Endothelial cell of umbilical vein (primary cell): ENCODE measurements around the gene MAML2.
A peak's percentile ranks its signal among the peaks of the same experiment; 100 is the strongest.

ENCODE experiments used
- EZH2 ChIP-seq: IDR thresholded peaks from 2 replicates; pipeline ENCODE4 v1.6.1; 2012; ENCODE audit warnings: borderline replicate concordance, low read depth, mild to moderate bottlenecking, moderate library complexity, low read length, inconsistent platforms; ENCODE audit not compliant: severe bottlenecking
- JUN ChIP-seq: IDR thresholded peaks from 2 replicates; pipeline ENCODE4 v1.6.1; 2011; ENCODE audit warnings: borderline replicate concordance, low read depth; ENCODE audit not compliant: insufficient read length, insufficient read depth
- MYC ChIP-seq: IDR thresholded peaks from one replicate; pipeline ENCODE4 v1.6.1; 2011; ENCODE audit warnings: mild to moderate bottlenecking, low read depth, low read length
- POLR2A ChIP-seq: IDR thresholded peaks from 2 replicates; pipeline ENCODE4 v1.6.1; 2012; ENCODE audit warnings: low read depth, mild to moderate bottlenecking, control low read depth, low read length
- TF ChIP-seq, protein P1 (sequence below), 2 donors: IDR thresholded peaks; 1 replicate in 1 of 2; 2 replicates in 1 of 2; pipeline ENCODE4 v1.5.1; 2011; ENCODE audit warnings: low read length in 2 of 2, mild to moderate bottlenecking in 2 of 2, moderate library complexity in 2 of 2, control low read depth in 1 of 2, inconsistent platforms in 1 of 2, low read depth in 1 of 2; ENCODE audit not compliant: insufficient read depth in 1 of 2; ENCODE audit errors: extremely low read depth in 1 of 2
- TF ChIP-seq, protein P2 (sequence below): IDR thresholded peaks from 2 replicates; pipeline ENCODE4 v1.6.1; 2011; ENCODE audit not compliant: insufficient read depth, insufficient read length

DNA sequence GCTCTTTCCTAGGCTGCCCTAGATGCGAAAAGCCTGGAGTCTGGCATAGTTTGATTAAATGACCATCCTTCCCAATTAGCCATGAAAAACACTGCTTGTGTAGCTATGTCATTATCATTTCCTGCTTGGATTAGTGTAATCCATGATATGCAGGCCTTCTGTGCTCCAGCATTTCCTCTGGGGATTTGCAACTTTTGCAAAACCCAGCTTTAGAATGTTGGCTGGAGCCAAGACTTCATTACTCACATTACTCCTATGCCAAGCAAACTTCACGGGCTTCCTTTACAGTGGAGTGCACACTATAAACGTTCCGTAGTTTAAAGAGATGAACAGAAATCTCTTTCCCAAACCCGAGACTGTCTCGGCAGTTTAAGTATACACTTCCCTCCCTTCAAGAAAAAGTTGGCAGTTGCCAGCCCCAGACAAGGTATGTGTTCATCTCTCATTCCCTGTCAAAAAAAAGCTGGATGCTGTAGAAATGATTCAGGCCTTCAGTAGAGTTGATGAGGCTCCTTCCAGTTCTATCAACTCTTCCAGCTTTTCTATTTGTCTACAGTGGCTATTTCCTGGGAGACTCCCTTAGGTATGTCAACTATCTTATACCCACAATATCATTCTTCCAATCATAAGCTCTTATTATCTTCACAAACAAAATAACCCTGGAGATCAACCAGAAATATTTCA lies 180.0 kb downstream of the MAML2 start:
- TF ChIP-seq, protein P1, sequence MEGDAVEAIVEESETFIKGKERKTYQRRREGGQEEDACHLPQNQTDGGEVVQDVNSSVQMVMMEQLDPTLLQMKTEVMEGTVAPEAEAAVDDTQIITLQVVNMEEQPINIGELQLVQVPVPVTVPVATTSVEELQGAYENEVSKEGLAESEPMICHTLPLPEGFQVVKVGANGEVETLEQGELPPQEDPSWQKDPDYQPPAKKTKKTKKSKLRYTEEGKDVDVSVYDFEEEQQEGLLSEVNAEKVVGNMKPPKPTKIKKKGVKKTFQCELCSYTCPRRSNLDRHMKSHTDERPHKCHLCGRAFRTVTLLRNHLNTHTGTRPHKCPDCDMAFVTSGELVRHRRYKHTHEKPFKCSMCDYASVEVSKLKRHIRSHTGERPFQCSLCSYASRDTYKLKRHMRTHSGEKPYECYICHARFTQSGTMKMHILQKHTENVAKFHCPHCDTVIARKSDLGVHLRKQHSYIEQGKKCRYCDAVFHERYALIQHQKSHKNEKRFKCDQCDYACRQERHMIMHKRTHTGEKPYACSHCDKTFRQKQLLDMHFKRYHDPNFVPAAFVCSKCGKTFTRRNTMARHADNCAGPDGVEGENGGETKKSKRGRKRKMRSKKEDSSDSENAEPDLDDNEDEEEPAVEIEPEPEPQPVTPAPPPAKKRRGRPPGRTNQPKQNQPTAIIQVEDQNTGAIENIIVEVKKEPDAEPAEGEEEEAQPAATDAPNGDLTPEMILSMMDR (IDR thresholded peaks at IDR 0.05; ENCODE audit: extremely low read depth in 1 of 2, insufficient read depth in 1 of 2, low read depth in 1 of 2, low read length in 2 of 2): no peak
- no peak for TF ChIP-seq POLR2A
- TF ChIP-seq EZH2: no peak
- TF ChIP-seq JUN: peak; percentile 30
- TF ChIP-seq, protein P2, sequence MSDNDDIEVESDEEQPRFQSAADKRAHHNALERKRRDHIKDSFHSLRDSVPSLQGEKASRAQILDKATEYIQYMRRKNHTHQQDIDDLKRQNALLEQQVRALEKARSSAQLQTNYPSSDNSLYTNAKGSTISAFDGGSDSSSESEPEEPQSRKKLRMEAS: no peak
- no peak for TF ChIP-seq MYC
